Kasumi-1 (cell line): ENCODE measurements around the gene NOXA1.

Experiments used
- DNase-seq, 2 experiments: peaks; one replicate each; lab custom pipeline; 2025; lab: John Stamatoyannopoulos, UW

The NOXA1 gene

GRCh38 chr9:137387891-137388560, 35.2 kb upstream of the NOXA1 start:
- DNase-seq, result no peak

GRCh38 chr9:137388589-137389427, 34.4 kb upstream of the NOXA1 start:
- DNase-seq, result no peak

- DNase-seq, result no peak
These were observed 33.8 kb upstream of the NOXA1 start for GRCh38 chr9:137389428-137389746.

GRCh38 chr9:137390553-137391410, 32.4 kb upstream of the NOXA1 start:
- DNase-seq, result no peak

GRCh38 chr9:137391411-137391754, 31.8 kb upstream of the NOXA1 start:
- no peak for DNase-seq

DNA sequence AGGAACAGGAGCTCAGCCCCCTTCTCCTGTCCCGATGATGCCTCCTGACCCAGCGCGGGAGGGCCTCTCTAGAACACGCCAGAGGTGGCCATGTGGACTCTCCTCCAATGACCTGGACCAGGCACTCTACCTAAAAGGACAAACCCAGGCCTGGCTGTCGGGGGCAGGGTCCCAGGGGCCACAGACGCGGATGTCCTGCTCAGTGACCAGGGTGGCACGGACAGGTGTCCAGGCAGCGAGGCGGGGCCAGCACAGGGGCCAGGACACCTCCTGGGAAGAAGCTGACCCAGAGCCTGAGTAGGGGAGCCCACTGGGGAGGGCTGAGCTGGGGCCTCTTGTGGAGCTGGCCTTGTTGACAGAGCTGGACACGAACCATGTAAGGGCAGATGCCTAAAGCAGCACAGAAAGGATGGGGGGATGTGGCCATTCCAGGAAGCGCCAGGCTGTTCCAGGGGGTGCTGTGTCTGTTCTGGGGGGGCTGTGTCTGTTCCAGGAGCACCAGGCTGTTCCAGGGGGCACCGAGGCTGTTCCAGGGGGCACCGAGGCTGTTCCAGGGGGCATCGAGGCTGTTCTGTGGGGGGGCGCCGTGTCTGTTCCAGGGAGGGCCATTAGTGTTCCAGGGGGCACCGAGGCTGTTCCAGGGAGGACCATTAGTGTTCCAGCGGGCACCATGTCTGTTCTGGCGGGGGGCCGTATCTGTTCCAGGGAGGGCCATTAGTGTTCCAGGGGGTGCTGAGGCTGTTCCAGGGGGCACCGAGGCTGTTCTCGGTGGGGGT, 30.8 kb upstream of the NOXA1 start:
- DNase-seq, result no peak

DNA sequence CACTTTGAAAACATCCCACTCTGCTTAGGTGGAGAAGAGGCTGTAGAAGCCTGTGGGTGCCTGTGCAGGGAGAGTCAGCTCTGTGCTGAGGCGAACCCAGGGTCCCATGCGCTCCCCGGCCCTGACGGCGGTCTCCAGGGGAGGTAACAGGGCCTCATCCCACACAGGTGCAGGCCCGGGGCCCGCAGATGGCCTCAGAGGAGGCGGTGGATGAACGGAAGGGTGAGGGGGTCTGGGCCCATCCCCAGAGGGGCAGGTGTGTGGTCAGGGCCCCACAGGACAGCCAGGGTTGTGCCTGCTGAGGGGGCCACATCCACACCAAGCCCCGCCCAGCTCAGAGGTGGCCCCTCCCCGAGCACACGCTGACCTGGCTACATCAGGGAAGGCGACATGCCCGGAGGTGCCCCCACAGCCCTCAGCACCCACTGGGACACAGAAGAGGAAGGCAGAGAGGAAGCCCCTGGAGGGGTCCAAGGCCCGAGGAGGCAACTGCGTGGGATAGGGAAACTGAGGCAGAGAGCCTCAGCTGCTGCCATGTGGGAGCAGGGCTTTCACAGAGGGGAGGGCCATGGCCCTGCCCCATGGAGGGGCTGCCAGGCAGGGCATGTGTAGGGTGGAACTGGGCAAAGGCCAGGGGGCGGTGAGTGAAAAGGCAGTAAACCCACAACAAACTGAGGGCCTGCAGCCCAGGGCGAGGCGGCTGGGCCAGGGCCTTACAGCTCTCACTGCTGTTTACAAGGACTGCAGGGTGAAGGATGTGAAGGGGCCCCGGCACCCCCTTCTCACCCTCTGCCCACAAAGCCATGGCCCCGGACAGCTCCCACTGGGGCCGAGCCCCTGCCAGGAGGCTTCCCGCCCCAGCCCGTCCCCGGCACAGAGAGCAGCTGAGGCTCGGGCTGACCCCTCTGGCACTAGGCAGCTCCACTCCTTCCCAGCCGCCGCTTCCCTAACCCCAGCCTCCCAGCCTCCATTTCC, 29.7 kb upstream of the NOXA1 start:
- DNase-seq, result no peak

DNA sequence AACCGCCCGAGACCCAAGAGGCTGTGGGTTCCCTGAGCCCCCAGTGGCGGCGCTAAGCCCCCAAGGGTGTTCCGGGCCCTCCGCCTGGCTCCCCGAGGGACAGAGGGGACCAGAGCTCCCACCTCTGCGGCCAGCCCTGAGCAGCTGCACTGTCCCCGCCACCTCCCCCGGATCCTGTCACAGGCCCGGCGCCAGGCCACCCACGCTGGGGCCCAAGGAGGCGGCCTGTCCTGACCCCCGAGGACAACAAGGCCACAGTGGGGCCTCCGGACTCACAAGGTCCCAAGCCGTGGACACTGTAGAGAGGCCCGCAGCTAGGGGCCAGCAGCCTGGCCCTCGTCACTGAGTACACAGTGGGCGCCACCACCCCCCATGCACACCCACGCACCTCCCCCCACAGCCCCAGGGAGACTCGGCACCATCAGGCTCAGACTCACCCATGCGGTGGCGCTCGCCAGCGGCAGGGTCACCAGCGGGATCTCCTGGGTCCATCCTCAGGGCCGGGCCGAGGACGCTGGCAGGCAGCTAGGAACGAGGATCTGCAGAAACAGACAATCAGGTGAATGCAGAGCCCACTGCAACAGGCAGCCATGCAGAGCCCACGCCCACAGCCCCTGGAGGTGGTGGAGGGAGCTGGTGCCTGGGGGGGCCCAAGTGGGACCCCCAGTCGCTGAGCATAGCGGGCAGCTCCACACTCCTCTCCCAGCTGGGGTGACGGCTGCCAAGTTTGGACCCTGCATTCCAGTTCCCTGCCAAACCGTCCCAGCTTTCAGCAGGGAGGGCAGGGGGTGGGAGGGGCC, 28.1 kb upstream of the NOXA1 start:
- DNase-seq, result no peak

DNA sequence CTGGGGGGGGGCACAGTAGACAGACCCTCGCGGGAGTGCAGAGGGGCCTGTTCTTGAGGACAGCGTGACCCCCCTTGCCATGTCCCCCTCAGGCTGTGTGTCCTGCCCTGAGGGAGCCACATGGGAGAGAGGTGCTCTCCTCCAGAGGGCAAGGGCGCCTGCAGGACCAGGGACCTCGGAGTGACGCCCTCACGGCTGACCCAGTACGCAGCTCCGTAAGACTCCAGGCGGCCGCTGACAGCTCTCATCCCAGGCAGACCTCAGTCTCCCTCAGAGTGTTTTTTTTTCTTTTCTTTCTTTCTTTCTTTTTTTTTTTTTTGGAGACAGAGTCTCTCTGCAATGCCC, 27.6 kb upstream of the NOXA1 start:
- no peak for DNase-seq

DNA sequence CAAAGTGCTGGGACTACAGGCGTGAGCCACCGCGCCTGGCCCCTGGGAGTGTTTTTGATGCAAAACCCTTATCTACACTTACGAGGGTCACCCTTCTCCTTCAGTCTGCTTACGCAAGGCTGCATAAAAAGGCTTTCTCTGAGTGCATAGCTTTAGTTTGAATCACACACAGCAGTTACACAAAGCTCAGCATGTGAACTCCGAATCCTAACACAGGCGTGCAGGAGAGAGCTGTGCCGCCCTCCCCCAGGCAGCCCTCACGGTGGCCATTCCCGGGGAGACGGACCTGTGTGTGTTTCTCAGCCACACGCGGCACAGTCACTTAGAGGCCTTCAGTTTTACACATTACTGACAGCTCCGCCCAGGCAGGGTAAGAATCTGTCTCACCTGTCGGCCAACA, 27.0 kb upstream of the NOXA1 start:
- DNase-seq, result no peak

- no peak for DNase-seq
These were observed 26.4 kb upstream of the NOXA1 start for GRCh38 chr9:137396634-137397367.

DNA sequence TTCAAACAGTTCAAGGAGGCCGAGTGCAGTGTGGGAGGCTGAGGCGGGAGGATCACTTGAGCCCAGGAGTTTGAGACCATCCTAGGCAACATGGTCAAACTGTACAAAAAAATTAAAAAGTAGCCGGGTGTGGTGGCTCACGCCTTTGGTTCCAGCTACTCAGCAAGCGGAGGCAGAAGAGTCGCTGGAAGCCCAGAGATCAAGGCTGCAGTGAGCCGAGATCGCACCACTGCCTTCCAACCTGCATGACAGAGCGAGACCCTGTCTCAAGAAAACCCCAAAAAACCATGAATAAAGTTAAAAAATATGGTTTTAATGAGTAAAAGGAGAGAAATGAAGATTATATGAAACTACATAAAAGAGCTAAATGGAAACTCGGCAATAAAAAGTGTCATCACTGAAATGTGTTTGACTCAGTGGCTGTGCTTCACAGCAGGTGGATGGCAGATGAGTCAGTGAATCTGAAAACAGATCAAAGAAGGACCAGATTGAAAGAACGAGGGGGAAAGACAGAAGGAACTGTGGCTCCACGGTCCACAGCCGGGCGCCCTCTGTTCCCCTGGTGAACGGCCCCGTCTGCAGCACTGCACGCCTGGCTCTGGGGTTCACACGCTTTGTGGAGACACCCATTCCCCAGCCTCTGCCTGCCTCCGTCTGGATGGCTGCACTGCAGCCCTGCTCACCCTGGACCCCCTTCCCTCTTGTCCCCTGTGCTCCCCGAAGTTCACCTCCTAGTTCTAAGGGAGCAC, 25.3 kb upstream of the NOXA1 start:
- DNase-seq, result no peak

- DNase-seq, result no peak
These were observed 24.4 kb upstream of the NOXA1 start for GRCh38 chr9:137398561-137399468.

- no peak for DNase-seq
These were observed 20.4 kb upstream of the NOXA1 start for GRCh38 chr9:137402746-137403145.

- no peak for DNase-seq
These were observed 19.9 kb upstream of the NOXA1 start for GRCh38 chr9:137403269-137403668.

DNA sequence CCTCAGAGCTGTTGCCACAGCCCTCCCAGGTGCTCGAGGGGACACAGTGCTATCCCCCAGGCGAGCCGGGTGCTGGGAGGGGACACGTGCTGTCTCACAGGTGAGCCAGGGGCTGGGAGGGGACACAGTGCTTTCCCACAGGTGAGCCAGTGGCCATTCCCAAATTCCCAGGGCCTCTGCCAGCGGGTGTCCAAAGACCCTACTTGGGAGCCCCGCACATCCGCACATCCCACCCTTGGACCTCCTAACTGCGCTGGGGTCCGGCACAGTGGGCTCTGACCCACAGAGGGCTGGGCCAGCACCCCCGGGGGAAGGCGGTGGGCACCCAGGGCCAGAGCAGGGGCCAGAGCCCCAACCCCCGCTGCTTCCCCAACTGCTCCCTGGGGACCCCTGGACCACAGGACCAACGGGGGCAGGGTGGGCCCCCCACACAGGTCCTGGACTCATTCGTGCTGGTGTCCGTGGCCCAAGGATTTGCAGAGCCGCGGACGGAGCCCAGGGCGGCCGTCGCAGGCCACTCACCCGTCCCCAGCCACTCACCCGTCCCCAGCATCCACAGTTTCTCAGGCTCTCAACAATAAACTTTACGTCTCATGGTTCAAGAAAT, 18.1 kb upstream of the NOXA1 start:
- no peak for DNase-seq

DNA sequence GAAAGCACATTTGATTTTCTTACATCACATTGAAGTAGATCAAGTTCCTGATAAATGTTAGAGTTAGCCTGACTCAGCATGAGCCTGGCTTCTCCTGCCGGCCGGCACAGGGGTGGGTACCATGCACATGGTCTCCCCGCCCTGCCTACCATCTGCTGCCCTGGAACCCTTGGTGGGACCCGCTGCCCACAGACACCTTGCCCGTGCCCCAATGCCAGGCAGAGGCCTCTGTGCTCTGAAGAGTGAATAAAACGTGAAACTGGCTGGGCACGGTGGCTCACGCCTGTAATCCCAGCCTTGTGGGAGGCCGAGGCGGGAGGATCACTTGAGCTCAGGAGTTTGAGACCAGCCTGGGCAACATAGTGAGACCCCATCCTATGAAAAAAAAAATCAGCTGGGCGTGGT, 17.5 kb upstream of the NOXA1 start:
- DNase-seq, result no peak
